ENCODE measurements around the gene SPTB. TPM values are rescaled to one million over a fixed set of nuclear protein-coding genes. Genes with fewer than 3 reads are reported as not detected.
A peak's percentile ranks its signal among the peaks of the same experiment; 100 is the strongest.

The SPTB gene
- total RNA-seq, 2 experiments from 2014 or later, result 0.03 to 0.08 TPM

DNA sequence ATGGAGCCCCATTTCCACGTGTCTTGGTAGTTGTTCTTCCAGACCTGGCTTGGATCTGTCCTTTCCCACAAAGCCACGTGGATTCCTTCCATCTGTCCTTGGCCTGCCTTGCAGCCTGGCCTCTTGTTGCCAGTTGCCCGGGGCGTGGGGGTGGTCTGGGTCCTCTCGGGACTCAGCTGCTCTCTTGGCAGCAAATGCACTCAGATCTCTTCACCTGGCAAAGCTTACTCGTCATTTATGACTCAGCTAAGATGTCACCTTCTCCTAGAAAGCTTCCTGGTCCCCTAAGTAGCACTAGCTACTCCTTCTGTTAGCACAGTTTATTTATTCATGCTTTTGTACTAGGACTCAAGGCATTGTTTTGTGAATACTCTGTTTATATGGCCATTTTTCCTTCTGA is 161.8 kb downstream of the SPTB start:
- no peaks in the 10 kb centered on the region for H3K9me3 ChIP-seq (ENCODE audit: control insufficient read depth in 1 of 2, insufficient read depth in 1 of 2, low read length in 2 of 2)
- H3K27me3 Mint-ChIP-seq, result peaks cover 4% of the 10 kb centered on the region
- H3K9me3 Mint-ChIP-seq, result peaks cover 10% of the 10 kb centered on the region
- peak overlapping the region; percentile 22 for H3K27ac Mint-ChIP-seq
- POLR2A ChIA-PET, result no interaction called here
- ATAC-seq (ENCODE audit: poor library complexity), result no peak
- H3K4me1 ChIP-seq (ENCODE audit: insufficient read depth, low read length), result peaks cover 89% of the 10 kb centered on the region
- intact Hi-C loops (cut with DNase I, micrococcal nuclease), result no loop called here
- CTCF ChIA-PET, result no interaction called here
- peak overlapping the region; percentile 31 for H3K4me3 Mint-ChIP-seq
- peaks cover 5% of the 10 kb centered on the region for H3K36me3 Mint-ChIP-seq (ENCODE audit: low read depth)
- no peak overlapping the region for H3K4me3 ChIP-seq (ENCODE audit: low read length)
- H3K27me3 ChIP-seq (ENCODE audit: control insufficient read depth in 1 of 2, insufficient read depth in 2 of 2, low read length in 2 of 2), result no peaks in the 10 kb centered on the region
- DNase-seq, result no peak
- peaks cover 77% of the 10 kb centered on the region for H3K4me1 Mint-ChIP-seq (ENCODE audit: low read depth)
- H3K36me3 ChIP-seq (ENCODE audit: insufficient read depth, low read length), result no peaks in the 10 kb centered on the region
- H3K27ac ChIP-seq (ENCODE audit: low read depth in 1 of 2, low read length in 2 of 2), result no peak overlapping the region
- TF ChIP-seq, protein P1, sequence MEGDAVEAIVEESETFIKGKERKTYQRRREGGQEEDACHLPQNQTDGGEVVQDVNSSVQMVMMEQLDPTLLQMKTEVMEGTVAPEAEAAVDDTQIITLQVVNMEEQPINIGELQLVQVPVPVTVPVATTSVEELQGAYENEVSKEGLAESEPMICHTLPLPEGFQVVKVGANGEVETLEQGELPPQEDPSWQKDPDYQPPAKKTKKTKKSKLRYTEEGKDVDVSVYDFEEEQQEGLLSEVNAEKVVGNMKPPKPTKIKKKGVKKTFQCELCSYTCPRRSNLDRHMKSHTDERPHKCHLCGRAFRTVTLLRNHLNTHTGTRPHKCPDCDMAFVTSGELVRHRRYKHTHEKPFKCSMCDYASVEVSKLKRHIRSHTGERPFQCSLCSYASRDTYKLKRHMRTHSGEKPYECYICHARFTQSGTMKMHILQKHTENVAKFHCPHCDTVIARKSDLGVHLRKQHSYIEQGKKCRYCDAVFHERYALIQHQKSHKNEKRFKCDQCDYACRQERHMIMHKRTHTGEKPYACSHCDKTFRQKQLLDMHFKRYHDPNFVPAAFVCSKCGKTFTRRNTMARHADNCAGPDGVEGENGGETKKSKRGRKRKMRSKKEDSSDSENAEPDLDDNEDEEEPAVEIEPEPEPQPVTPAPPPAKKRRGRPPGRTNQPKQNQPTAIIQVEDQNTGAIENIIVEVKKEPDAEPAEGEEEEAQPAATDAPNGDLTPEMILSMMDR (IDR thresholded peaks at IDR 0.05), result no peak

DNA sequence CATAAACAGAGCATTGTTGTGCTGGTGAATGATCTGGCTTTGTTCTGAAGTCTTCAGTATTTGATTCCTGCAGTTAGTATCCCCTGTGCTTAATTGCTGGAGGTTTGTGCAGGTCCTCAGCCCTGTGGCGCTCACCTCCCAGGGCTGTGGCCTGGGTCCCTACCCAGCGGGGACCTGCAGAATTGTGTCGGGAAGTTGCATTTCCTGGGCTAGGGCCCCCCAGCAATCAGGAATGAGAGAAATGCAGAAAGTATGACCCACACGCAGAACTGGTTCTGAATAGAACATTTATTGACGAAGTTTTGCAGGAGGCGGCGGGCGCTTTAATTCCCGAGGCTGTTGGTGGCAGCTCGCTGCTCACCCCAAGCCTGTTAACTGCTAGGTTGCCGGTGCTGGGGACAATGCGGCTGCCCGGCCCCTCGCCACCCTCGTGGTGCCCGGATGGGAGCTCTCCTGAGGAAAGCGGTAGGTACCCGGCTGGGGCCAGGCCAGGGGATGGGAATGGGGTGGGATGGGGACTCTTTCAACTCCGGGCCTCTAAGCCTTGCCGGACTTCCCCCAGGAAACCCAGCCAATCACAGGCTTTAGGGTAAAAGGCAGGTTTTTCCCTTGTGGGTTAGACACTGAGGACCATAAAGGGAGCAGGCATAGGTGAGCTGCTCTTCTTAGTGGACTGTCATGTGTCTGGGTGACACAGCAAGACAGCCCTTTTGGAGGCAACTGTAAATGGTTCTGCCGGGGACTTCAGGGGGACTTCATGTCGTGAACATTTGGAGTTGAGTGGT is 163.9 kb downstream of the SPTB start:
- CTCF ChIA-PET, result interaction anchor here (0.7 kb wide), 1 partner anchor 212 kb away, joined by 3 read pairs; no protein-coding TSS in a partner anchor
- peaks cover 5% of the 10 kb centered on the region for H3K36me3 Mint-ChIP-seq (ENCODE audit: low read depth)

DNA sequence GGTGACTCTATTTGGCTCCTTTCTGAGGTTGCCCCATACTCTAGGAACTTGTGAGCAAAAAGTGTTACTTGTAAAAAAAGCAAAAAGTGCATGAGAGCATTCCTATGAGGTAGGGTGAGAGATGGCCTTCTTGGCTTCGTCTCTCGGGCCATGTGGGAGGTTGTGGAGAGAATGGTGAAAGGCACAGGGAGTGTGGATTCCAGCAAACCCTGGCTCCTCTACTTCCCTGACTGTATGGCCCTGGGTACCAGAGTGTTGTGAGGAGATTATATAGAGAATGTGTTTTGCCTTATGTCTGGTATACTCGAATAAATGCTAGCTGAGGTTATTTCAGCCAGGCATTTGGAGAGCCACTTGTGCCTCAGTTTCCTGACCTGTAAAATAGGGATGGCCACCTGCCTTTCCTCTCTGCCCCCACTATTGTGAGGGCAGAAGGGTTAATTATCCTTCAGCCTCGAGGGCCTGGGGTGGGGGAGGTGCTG is 164.5 kb downstream of the SPTB start:
- intact Hi-C loops (cut with DNase I, micrococcal nuclease), result no loop called here
- Mint-ChIP-seq H3K36me3 (ENCODE audit: low read depth) (peaks cover 5% of the 10 kb centered on the region), H3K4me3 (no peak overlapping the region), H3K27ac (no peak overlapping the region), H3K27me3 (peaks cover 4% of the 10 kb centered on the region), H3K4me1 (ENCODE audit: low read depth) (peaks cover 61% of the 10 kb centered on the region), H3K9me3 (peaks cover 10% of the 10 kb centered on the region)
- Histone ChIP-seq H3K27me3 (ENCODE audit: control insufficient read depth in 1 of 2, insufficient read depth in 2 of 2, low read length in 2 of 2) (no peaks in the 10 kb centered on the region), H3K4me3 (ENCODE audit: low read length) (no peak overlapping the region), H3K36me3 (ENCODE audit: insufficient read depth, low read length) (no peaks in the 10 kb centered on the region), H3K9me3 (ENCODE audit: control insufficient read depth in 1 of 2, insufficient read depth in 1 of 2, low read length in 2 of 2) (no peaks in the 10 kb centered on the region), H3K4me1 (ENCODE audit: insufficient read depth, low read length) (peaks cover 74% of the 10 kb centered on the region), H3K27ac (ENCODE audit: low read depth in 1 of 2, low read length in 2 of 2) (no peak overlapping the region)
- POLR2A ChIA-PET, result interaction anchor here (1.0 kb wide), 1 partner anchor 16 kb away, joined by 3 read pairs; no protein-coding TSS in a partner anchor
- ATAC-seq (ENCODE audit: poor library complexity) (no peak), DNase-seq (no peak)
- TF ChIP-seq, protein P1 (IDR thresholded peaks at IDR 0.05), result no peak
- CTCF ChIA-PET, result no interaction called here

More for the DNA sequence above, 163.9 kb downstream of the SPTB start:
- Histone ChIP-seq H3K4me1 (ENCODE audit: insufficient read depth, low read length) (peaks cover 74% of the 10 kb centered on the region), H3K27me3 (ENCODE audit: control insufficient read depth in 1 of 2, insufficient read depth in 2 of 2, low read length in 2 of 2) (no peaks in the 10 kb centered on the region), H3K27ac (ENCODE audit: low read depth in 1 of 2, low read length in 2 of 2) (no peak overlapping the region), H3K4me3 (ENCODE audit: low read length) (no peak overlapping the region), H3K36me3 (ENCODE audit: insufficient read depth, low read length) (no peaks in the 10 kb centered on the region), H3K9me3 (ENCODE audit: control insufficient read depth in 1 of 2, insufficient read depth in 1 of 2, low read length in 2 of 2) (no peaks in the 10 kb centered on the region)
- H3K27ac Mint-ChIP-seq, result no peak overlapping the region
- POLR2A ChIA-PET, result interaction anchor here (1.0 kb wide), 1 partner anchor 16 kb away, joined by 3 read pairs; no protein-coding TSS in a partner anchor
- peaks cover 10% of the 10 kb centered on the region for H3K9me3 Mint-ChIP-seq
- intact Hi-C loops (cut with DNase I, micrococcal nuclease), result no loop called here
- DNase-seq, result no peak
- H3K27me3 Mint-ChIP-seq, result peaks cover 4% of the 10 kb centered on the region
- no peak for ATAC-seq (ENCODE audit: poor library complexity)
- H3K4me1 Mint-ChIP-seq (ENCODE audit: low read depth), result peaks cover 67% of the 10 kb centered on the region
- H3K4me3 Mint-ChIP-seq, result no peak overlapping the region
- TF ChIP-seq, protein P1 (IDR thresholded peaks at IDR 0.05), result no peak

Data from CD4-positive, alpha-beta T cell (primary cell).